HG03103 (cell line): ENCODE results near the gene GPD2.

ENCODE experiments used
- ATAC-seq: cut with Tn5 transposase; IDR thresholded peaks from one replicate; pipeline ENCODE4 v1.9.1; 2021; ENCODE audit warnings: low read depth; ENCODE audit not compliant: unreplicated experiment

The GPD2 gene

DNA sequence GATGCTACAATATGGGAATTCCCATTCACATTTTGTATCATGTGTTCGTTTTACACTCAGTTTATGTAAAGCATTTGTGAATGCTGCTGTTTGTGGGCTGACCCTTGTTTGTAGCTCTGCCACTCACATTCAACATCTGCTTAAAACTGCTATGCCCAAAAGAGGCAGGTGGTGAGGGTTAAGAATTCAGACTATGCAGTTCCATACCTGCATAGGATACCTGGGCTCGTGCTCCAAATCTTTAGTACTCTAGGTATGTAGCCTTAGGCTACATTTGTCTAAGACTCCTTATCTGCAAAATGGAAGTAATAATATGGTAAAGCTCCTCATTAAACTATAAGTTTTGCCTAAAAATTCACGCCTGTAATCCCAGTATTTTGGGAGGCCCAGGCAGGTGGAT lies 199.5 kb downstream of the GPD2 start:
- ATAC-seq, result no peak
